Colonic mucosa (tissue), 4 donors: ENCODE measurements around the gene CYBRD1. TPM values are rescaled to one million over a fixed set of nuclear protein-coding genes. Genes with fewer than 3 reads are reported as not detected.

Experiments
- DNase-seq: peaks from one replicate; pipeline ENCODE4 v3.0.0-alpha.2; 2020
- H3K27ac ChIP-seq: fragments of 200-600 bp; one replicate; pipeline ENCODE4 v1.8.0; 2021
- H3K27me3 ChIP-seq: fragments of 200-600 bp; one replicate; pipeline ENCODE4 v1.8.0; 2021
- H3K36me3 ChIP-seq: fragments of 200-600 bp; one replicate; pipeline ENCODE4 v1.8.0; 2021
- H3K4me1 ChIP-seq: fragments of 200-600 bp; one replicate; pipeline ENCODE4 v1.8.0; 2021; ENCODE audit warnings: mild to moderate bottlenecking
- H3K4me3 ChIP-seq: fragments of 200-600 bp; one replicate; pipeline ENCODE4 v1.8.0; 2021
- H3K9ac ChIP-seq, 2 donors: one replicate each; pipeline ENCODE4 v1.7.0; 2013; ENCODE audit warnings: control low read depth in 2 of 2, low read depth in 2 of 2, low read length in 2 of 2
- H3K9me3 ChIP-seq: fragments of 200-600 bp; one replicate; pipeline ENCODE4 v1.8.0; 2021
- intact Hi-C: fragments of 100-400 bp; cut with DNase I; formaldehyde crosslinking; loops from one replicate; pipeline ENCODE4 v1.14.1; 2022
- total RNA-seq, 2 donors: library from RNA; stranded (reverse); fragmentation: NEBNext Ultra II Directional in 1 of 2; extraction: Animal tissue kit (Norgen Biotek cat#: 25700) in 1 of 2; gene quantifications; one replicate each; pipeline ENCODE4 v1.2.1, GENCODE V29; 2021
- TF ChIP-seq, protein P1 (sequence below): fragments of 200-600 bp; IDR thresholded peaks from one replicate; pipeline ENCODE4 v1.8.0; 2022; ENCODE audit warnings: antibody characterized with exemption, mild to moderate bottlenecking
- donor health status: healthy.
- donor health status: DM: no; HTN: no; CAD: no.
- donor health status: DM: no; HTN: no; CAD: no.

The CYBRD1 gene
- total RNA-seq, 2 donors from 2014 or later, result 12.4 to 35.6 TPM

DNA sequence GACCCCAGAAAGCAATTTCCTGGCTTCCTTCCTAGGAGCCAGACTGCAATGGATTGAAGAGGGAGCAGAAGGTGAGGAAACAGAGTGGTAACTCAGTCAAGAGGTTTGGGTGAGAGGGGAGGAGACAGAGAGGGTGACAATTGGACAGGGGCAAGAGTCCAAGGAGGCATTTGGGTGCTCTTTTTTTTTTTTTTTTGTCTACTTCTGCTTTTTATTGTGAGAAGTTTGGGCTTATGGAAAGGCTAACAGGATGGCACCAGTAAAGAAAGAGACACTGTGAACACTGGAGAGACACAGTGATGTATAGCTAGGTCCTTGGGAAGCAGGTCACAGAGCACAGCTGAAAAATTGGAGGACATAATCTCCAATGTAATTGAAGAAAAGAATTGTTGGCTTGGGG is 25.0 kb downstream of the CYBRD1 start:
- H3K4me1 ChIP-seq, result no peaks in the 10 kb centered on the region
- no peaks in the 10 kb centered on the region for H3K9me3 ChIP-seq
- no peaks in the 10 kb centered on the region for H3K36me3 ChIP-seq
- no peaks in the 10 kb centered on the region for H3K27me3 ChIP-seq
- intact Hi-C loops, result no loop called here
- no peak overlapping the region for H3K9ac ChIP-seq
- no peak overlapping the region for H3K27ac ChIP-seq
- TF ChIP-seq, protein P1, sequence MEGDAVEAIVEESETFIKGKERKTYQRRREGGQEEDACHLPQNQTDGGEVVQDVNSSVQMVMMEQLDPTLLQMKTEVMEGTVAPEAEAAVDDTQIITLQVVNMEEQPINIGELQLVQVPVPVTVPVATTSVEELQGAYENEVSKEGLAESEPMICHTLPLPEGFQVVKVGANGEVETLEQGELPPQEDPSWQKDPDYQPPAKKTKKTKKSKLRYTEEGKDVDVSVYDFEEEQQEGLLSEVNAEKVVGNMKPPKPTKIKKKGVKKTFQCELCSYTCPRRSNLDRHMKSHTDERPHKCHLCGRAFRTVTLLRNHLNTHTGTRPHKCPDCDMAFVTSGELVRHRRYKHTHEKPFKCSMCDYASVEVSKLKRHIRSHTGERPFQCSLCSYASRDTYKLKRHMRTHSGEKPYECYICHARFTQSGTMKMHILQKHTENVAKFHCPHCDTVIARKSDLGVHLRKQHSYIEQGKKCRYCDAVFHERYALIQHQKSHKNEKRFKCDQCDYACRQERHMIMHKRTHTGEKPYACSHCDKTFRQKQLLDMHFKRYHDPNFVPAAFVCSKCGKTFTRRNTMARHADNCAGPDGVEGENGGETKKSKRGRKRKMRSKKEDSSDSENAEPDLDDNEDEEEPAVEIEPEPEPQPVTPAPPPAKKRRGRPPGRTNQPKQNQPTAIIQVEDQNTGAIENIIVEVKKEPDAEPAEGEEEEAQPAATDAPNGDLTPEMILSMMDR, result no peak
- DNase-seq, result no peak
- H3K4me3 ChIP-seq, result no peak overlapping the region

DNA sequence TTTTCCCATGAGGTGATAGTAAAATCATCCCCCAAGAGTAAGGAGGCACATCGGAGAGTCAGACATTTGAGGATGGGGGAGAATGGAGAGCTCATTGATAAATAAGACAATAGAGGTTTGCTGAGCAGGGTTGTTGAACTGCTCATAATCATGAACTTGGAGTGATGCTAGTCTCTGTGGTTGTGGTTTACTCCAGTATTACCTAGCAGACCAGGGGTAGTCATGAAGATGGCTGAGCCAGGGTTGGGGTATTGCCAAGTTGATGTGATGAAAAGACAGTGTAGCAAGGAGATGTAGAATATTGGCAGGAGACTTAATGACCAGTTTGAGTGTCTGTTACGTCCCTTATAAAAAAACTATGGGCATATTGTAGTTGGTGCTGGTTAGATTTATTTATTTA is 25.4 kb downstream of the CYBRD1 start:
- Histone ChIP-seq H3K9ac (no peak overlapping the region), H3K4me1 (no peaks in the 10 kb centered on the region), H3K27ac (no peak overlapping the region), H3K4me3 (no peak overlapping the region), H3K36me3 (no peaks in the 10 kb centered on the region), H3K9me3 (no peaks in the 10 kb centered on the region), H3K27me3 (no peaks in the 10 kb centered on the region)
- TF ChIP-seq, protein P1, result no peak
- intact Hi-C loops, result no loop called here
- DNase-seq, result no peak

DNA sequence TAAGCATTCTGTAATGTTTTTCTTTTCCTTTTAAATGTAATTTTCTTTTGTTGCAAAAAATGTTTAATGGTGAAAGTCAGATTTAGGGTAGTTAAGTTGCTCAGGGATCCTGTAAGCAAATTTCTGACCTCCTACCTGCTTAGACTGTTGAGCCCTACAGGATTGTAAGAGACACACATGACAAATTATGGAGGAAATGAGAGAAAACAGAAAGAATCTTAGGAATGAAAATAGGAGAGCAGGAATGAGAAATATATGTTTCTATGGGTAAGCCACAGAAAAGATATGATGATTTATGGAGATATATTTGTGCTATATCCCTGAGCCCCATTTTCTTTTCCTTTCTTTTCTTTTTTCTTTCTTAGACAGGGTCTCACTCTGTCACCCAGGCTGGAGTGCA is 28.3 kb downstream of the CYBRD1 start:
- no peak overlapping the region for H3K9ac ChIP-seq
- TF ChIP-seq, protein P1, result no peak

DNA sequence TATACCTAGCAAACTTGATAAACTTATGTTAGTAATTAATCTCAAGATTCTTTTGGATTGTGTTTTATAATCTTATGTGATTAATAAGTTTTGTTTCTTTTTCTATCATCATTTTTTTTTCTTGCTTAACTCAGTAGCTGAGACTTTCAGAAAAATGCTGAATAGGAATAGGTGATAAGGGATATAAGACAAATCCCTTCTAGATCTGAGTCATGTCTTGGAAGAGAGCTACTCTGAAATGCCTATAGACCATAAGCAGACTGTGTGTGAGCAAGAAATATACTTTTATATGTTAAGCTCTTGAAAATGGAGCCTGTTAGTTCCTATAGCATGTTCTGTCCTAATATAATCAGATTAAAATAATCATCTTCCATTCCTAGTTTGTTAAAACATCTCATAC is 29.6 kb downstream of the CYBRD1 start:
- Histone ChIP-seq H3K36me3 (no peaks in the 10 kb centered on the region), H3K4me1 (no peaks in the 10 kb centered on the region), H3K27ac (no peak overlapping the region), H3K4me3 (no peak overlapping the region), H3K9ac (no peak overlapping the region), H3K27me3 (no peaks in the 10 kb centered on the region), H3K9me3 (no peaks in the 10 kb centered on the region)
- no peak for DNase-seq
- intact Hi-C loops, result no loop called here
- TF ChIP-seq, protein P1, result no peak

More for the DNA sequence above, 28.3 kb downstream of the CYBRD1 start:
- Histone ChIP-seq H3K9me3 (no peaks in the 10 kb centered on the region), H3K27me3 (no peaks in the 10 kb centered on the region), H3K27ac (no peak overlapping the region), H3K36me3 (no peaks in the 10 kb centered on the region), H3K4me3 (no peak overlapping the region), H3K4me1 (no peaks in the 10 kb centered on the region)
- DNase-seq, result no peak
- intact Hi-C loops, result no loop called here

DNA sequence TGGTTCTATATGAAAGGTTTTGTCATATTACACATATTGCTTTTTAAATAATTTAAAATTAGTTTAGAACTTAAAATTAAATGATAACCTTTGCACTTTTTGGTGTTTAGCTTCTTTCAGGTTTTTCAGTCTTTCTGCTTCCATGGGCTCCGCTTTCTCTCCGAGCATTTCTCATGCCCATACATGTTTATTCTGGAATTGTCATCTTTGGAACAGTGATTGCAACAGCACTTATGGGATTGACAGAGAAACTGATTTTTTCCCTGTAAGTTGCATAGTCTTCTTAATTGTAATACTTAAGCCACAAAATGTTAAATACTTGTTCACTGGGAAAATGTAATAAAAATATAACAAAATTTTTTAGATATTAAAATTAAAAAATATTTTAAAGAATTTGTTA is 31.0 kb downstream of the CYBRD1 start:
- Histone ChIP-seq H3K36me3 (no peaks in the 10 kb centered on the region), H3K9ac (no peak overlapping the region), H3K27me3 (no peaks in the 10 kb centered on the region), H3K9me3 (no peaks in the 10 kb centered on the region), H3K4me3 (no peak overlapping the region), H3K27ac (no peak overlapping the region), H3K4me1 (no peaks in the 10 kb centered on the region)
- TF ChIP-seq, protein P1, result no peak
- intact Hi-C loops, result no loop called here
- DNase-seq, result no peak

DNA sequence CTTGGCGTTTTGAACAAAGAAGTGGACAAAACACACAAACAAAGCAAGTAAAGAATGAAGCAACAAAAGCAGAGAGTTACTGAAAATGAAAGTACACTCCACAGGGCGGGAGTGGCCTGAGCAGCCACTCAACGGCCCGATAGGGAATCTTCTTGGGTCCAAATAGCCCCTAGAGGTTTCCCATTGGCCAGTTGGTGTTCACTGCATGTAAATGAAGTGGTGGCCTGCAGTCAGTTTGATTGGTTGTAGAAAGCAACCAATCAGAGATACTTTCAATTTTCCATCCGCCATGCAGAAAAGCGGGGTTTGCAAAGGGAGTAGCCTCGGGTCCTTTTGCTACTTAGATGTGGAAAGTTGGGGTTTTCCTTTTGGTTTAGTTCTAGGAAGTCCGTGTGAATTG is 31.6 kb downstream of the CYBRD1 start:
- H3K9ac ChIP-seq, result no peak overlapping the region
- TF ChIP-seq, protein P1, result no peak
- intact Hi-C loops, result no loop called here
- no peaks in the 10 kb centered on the region for H3K9me3 ChIP-seq
- H3K36me3 ChIP-seq, result no peaks in the 10 kb centered on the region
- no peak for DNase-seq
- no peak overlapping the region for H3K27ac ChIP-seq
- no peaks in the 10 kb centered on the region for H3K4me1 ChIP-seq
- H3K4me3 ChIP-seq, result no peak overlapping the region
- no peaks in the 10 kb centered on the region for H3K27me3 ChIP-seq
